CD4-positive, alpha-beta T cell treated with Interleukin-15 for 4 hours (primary cell): Measurements from ENCODE around the gene MATN4.

ENCODE experiments used
- DNase-seq: peaks from one replicate; pipeline ENCODE4 v3.0.0-alpha.2; 2020; ENCODE audit warnings: low spot score

MATN4 gene

DNA sequence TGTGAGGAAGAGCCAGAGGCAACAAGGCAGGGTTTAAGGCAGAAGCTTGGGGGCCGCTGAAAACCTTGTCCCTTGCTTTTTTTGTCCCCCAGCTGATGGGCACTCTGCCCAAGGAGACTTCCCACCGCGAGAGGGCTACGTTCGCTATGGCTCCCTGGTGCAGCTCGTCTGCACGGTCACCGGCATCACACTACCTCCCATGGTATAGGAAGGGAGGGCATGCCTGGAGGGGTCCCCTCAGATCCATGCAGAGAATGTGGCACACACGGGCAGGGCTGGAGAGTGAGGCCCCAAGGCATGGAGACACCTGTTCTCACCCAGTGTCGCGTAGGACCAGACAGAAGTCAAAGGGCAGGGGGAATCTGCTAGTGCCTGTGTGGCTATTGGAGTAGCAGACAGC, 5.8 kb upstream of the MATN4 start:
- no peak for DNase-seq

DNA sequence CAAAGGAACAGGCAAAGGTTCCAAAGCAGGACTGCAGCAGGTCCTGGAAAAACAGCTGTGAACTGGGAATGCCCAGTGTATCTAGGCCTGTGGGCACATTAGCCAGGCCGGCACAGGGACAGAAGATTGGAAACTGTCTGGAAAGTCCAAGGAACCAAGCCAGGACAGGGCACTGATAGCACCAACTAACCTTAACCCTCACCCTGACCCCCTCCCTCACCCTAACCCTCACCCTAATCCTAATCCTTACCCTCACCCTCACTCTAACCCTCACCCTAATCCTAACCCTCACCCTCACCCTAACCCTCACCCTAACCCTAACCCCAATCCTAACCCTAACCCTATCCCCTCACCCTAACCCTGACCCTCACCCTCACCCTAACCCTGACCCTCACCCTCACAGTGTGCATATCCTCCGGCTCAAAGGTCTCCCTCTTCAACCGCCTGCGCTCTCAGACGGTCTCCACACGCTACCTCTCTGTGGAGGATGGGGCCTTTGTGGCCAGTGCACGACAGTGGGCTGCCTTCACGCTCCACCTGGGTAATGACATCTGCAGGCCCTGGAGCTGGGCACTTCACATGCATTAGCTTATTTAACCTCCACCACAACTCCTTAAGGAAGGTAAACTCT, 5.1 kb upstream of the MATN4 start:
- DNase-seq: no peak

DNA sequence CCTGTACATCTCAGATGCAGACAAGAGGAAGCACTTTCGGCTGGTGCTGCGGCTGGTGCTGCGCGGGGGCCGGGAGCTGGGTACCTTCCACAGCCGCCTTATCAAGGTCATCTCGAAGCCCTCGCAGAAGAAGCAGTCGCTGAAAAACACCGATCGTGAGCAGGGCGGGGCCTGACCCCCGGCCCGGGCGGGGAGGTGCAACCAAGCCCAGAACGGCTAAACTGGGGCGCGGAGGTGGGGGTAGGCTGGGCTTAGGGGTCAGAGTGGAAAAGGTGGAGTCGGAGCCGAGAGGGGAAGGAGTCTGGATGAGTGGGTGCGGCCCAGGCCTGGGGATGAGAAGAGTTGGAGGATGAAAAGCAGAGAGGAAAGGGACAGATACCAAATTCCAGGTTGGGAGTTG, 4.1 kb upstream of the MATN4 start:
- no peak for DNase-seq

DNA sequence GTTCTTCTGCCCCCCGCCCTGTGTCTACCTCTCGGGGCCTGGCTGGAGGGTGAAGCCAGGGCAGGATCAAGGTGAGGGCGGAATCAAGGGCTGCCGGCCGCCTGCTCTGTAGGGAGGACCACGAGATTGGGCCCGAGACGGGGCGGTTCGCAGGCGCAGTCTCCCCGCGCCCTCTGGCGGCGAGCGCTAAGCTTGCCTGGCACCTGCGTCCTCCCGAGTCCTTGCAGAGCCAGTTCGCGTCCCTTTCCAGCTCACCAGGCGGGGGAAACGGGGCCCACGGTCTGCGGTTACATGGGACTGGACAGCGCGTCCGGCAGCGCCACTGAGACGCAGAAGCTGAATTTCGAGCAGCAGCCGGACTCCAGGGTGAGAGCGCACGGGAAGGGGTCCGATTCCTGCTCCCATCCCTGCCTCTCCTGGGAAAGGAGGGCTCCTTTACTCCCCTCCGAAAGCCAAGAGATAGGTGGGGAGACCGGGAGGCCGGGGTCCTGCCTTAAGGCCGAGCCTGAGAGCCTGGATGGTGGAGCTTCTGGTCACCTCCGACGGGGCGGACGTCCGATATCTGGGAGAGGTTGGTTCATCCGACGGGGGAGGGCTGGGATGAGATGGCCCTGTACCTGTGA, 3.6 kb upstream of the MATN4 start:
- DNase-seq: peak; percentile 52

DNA sequence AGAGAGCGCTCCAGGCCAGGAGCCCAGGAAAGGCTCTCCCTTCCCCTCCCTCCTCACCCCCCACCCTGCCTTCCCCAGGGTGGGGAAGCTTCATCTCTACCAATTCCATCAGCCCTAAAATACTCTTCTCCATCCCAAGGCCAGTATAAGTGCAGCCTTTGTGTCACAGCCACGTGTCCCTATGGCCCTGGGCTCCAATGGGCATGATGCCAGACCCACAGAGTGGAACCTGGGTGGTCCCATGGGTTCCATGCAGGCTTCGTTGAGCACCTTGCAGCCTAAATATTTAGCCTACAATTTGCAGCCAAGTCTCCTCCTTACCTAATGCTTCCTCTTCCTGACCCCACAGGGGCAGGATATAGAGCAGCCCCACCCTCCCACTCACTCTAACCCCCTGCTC, 976 bp upstream of the MATN4 start:
- no peak for DNase-seq

DNA sequence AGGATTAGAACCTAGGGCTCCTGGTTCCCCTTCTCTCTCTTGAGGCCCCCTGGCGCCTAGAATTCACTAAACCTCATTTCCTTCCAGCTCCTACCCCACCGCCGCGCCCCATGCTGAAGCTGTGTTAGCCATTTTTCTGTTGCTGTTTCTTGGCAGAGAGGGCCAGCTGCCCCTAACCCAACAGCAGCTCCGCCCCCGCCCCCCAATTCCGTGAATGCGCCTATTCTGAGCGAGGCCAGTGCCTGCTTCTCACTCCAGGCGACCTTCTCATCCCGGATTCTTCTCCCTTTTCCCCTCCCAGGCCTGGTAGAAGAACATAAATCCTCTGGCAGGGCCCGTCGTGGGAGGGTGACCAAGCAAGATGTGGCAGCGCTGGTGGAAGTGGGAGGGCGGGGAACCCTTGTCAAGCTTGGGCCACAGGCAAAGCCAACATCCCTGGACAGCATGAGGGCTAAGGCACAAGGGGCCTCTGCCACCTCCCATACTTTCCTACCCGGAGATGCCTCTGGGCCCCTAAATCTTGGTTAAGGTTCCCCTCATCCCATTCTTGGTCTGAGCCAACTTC, 941 bp downstream of the MATN4 start:
- DNase-seq: no peak

DNA sequence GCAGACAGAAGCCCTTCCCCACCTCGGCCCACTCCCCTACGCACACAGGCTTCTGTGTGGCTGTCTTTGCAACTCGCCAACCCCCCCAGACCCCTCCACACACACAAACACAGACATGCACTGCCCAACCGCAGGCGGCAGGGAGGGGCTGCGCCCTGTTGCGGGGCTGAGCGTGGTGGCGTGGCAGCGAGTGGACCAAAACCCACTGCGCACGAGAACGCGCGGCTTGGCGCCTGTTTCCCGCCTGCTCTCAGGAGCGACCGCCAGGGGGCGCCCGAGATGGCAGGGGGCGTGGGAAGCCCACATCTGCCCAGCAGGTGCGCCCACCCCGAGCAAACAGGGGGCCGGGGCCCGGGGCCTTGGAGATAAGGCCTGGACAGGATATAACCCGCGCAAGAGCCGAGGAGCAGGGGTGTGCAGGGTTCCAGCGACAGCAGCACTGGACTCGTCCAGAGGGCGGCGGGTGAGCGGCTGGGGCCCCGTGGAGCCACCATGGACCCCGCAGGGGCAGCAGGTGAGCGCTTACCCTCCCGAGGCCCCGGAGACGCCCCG, 1.6 kb downstream of the MATN4 start, which contains the start of gene RBPJL:
RBPJL (plus strand) TSS at position 410 of the 552 bp plus-strand sequence; CDS start at position 493, 83 bp downstream.
- peak; percentile 20 for DNase-seq

DNA sequence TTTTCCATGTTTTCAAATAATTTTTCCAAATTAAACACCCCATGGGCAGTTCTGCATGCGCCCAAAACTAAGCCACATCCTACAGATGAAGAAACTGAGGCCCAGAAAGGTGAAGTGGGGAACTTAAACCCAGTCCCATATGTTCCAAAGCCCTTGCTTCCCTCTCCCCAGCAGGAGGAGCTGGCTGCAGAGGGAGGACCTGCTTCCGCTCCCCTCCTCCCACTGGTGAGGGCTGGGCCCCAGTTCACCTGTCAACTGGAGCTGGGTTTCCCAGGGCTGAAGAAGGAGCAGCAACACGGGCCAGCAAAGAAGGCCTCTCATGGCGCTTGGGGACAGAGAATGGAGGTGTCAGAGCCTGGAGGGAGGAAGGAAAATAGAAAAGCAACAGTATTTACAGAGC, 2.8 kb downstream of the MATN4 start:
- DNase-seq: no peak

DNA sequence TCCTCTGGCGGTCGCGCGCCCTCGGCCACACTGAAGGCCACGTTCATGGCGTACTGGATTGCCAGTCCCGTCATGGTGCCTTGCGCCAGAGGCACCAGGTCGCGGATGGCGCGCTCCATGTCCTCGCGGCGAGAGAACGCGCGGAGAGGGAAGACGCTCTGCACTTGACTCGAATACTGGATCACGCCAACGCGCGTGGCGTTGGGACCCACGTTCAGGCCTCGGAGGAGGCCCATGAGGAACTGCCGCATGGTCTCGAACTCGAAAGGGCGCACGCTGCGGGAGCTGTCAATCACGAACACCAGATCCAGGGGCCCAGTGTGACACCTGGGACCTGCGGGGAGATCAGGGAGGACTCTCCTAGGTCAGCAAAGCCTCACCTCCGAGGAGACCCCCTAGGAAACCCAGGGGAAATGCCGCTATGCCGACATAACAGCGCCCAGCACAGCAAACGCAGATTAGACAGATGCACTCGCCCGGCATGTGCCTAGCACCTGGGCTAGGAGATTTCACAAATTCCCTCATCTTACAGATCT, 3.6 kb downstream of the MATN4 start:
- DNase-seq: no peak

DNA sequence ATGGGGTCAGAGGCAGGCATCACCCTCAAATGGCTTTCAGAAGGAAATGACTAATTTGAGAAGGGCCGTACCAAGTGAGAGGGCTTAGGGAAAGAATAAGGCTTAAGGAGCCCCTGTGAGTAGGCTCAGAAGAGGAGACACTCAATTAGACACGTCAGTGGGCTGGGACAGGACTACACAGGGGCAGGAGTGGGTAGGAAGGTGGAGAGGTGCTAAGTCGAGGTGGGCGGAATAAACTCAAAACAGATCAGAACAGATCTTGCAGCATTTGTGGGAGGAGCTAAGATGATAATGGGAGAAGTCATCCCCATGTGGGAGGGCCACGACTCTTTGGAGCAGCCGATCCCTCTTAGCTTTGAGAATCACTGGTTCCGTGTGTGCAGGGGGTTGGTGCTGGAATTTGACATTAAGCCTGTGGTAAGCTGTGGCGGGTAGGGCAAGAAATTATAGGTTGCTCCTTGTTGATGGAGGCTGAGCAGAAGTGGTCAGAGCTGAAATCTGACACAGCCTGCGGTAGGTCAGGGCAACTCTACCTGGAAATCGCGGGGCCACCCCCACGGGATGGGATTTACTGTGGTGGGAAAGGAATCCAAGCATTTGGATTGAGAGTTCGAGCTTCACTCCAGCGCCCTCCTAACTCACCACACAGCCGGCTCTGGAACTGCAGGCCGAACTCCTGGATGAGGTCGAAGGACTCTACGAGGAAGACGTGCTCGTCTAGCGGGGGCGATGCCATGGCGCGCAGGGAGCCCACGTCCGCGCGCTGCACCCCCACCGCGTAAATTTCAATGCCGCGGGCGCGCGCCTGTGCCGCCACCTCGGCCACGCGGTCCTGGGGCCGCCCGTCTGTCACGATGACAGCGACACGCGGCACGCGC, 4.3 kb downstream of the MATN4 start:
- no peak for DNase-seq

DNA sequence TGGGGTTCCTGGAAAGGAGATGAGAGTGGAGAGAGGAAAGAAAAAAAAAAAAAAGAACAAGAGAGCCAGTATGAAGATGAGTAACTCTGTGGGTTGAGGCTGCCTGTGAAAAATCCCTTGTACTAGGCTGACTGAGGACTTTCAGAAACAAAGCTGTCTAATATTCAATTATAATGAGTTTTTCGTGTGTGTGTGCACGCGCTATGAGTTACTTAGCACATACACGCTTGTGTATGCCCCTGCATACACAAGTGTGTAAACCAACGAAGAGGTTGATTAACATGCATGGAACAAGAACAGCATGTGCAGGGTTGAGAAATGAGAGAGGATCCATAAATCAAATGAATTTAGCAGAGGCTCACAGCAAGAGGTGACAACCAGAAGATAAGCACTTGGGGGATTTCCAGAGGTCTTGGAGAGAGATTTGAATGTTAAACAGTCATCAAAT, 6.3 kb downstream of the MATN4 start:
- DNase-seq: no peak

DNA sequence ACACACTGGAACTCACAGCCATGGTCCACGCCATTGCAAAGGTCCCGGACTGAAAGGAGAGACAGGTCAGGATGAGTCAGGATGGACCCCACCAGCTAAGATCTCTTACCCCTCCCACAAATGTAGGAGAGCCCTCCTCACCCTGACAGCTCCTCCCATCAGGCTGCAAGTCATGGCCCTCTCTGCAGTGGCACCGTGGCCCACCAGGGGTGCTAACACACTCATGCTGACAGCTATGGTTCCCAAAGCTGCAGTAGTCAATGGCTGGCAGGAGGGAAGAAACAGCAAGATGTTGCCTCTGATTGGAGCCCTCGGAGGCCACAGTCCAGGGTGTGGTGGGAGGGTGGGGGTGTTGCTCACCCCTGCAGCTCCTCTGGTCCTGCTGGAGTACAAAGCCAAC, 7.1 kb downstream of the MATN4 start:
- no peak for DNase-seq

DNA sequence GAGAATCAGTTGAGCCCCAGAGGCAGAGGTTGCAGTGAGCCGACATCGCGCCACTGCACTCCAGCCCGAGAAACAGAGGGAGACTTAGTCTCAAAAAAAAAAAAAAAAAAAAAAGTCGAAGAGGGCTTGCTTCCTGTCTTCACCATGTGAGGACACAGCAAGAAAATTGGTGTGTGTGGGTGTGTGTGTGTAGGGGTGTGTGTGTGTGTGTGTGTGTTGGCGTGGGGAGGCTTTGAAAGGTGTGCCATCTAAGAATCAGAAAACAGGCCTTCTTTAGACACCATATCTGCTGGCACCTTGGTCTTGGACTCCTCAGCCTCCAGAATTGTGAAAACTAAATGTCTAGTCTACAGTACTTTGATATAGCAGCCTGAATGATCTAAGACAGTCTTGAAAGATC, 8.3 kb downstream of the MATN4 start:
- no peak for DNase-seq

DNA sequence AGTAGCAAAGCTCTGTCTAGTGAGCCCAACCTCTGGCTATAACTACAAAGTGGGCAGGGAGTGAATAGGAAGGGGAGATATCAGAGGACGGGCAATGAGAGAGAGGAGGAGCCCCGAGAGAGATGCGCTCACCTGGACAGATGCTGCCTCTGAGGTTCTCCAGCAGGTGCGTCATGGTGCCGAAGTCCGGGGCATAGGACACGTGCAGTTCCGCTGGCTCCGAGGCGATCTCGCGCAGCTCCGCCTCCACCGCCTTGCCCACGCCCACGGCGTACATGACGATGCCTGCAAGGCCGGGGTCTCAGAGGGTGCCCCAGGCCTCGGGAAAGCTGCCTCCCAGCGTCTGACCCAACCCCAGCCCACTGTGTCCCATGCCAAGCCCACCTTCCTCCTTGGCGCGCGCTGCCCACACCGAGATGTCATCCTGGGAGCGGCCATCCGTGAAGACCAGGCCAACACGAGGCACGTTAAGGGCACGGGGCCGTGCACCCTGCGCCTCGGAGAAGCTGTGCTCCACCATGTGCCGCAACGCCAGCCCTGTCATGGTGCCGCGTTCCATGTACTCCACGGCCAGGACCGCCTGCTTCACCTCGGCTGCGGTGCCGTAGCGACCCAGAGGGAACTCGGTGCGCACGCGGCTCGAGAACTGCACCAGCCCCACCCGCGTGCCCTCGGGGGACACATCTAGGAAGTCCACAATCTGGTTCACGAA, 10.2 kb downstream of the MATN4 start:
- DNase-seq: no peak

DNA sequence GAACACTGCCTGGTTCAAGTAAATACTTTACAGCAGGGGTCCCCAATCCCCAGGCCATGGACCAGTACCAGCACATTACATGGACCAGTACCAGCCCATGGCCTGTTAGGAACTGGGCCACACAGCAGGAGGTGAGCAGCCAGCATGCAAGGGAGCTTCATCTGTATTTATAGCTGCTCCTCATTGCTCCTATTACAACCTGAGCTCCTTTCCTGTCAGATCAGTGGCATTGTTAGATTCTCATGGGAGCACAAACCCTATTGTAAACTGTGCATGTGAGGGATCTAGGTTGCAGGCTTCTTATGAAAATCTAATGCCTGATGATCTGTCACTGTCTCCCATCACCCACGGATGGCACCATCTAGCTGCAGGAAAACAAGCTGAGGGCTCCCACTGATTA, 13.4 kb downstream of the MATN4 start:
- DNase-seq: no peak

DNA sequence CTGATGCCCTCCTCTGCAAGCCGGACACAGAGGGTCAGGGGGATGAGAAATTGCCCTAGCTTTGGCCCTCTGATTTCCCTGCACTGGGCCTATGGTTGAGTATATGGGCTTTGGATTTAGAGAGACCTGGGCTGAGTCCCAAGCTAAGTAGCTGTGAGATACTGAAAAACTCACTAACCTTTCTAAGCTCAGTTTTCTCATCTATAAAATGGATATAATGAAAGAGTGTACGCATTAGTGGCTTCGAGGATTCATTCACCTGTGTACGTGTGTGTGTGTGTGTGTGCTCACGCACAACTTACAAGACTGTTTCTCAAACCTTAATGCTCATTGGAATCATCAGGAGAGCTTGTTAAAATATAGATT, 14.1 kb downstream of the MATN4 start:
- DNase-seq: no peak

DNA sequence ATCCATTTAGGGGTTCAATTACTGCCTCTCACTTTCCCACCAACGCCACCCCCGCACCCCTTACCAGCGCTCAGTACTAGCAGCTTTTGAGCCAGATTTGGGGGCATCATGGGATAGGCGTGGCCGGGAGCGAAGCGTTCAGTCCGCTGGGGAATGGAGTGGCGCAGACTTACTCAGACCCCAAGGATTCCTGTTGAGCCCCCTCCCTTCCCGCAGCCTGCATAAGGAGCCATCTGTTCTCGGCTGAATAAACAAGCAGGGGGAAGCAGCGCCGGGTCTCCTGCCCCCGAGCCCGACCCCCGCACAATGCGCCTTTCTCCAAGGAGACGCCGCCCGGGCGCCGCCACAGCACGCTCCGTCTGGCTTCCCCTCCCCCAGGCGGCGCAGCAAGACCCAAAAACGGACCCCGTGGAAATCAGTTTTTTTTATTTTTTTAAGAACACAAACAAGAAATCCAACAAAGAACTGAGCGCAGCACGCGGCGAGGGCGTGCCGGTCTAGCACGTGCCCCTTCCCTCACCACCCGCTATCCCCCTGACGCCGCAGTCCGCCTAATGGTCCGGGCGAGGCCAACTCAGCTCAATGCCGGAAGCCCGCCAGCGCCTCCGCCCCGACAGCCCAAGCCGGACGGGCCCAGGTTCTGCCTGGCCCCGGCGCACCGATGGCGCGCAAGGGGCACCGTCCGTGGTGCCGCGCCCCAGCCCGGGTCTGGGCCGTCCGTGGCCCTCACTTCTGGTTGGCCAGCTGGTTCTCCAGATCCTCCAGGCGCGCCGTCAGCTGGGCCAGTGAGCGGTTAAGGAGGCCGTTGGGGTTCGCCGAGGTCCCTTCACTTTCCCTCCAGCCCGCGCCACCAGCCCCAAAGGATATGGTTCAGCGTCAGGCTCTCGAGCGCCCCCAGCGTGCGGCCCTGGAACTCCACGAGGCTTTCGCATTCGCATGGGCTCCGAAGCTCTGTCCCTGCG, 14.8 kb downstream of the MATN4 start:
- peak; percentile 73 for DNase-seq

DNA sequence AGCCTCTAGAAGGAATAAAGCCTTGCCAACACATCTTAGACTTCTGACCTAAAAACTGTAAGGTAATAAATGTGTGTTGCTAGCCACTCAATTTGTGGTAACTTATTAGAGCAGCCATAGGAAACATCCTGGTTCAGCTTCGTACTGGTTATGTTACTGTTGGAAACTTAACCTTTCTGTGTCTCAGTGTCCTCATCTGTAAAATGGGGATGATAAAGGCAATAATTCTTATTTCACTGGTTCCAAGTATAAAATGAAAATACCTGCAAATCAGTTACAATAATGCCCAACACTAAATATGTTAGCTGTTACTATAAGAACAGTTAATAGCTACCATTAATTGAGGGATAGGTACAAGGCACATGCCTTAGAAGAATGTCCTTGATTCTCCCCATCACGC, 15.8 kb downstream of the MATN4 start:
- DNase-seq: no peak

DNA sequence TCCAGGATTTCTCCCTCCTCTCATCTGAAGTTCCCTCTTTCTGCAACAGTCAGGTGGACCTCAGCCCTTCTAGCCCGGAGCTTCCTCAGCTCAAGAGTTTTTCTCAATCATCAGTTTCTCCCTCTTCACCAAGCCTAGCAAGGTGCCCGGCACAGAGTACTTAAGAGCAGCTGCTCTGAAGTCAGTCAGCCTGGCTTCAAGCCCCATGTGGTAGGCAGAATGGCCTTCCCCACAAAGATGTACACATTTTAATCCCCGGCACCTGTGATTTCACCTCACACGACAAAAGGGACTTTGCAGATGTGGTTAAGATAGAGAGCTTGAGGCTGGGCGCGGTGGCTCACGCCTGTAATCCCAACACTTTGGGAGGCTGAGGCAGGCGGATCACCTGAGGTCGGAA, 16.6 kb downstream of the MATN4 start:
- no peak for DNase-seq

DNA sequence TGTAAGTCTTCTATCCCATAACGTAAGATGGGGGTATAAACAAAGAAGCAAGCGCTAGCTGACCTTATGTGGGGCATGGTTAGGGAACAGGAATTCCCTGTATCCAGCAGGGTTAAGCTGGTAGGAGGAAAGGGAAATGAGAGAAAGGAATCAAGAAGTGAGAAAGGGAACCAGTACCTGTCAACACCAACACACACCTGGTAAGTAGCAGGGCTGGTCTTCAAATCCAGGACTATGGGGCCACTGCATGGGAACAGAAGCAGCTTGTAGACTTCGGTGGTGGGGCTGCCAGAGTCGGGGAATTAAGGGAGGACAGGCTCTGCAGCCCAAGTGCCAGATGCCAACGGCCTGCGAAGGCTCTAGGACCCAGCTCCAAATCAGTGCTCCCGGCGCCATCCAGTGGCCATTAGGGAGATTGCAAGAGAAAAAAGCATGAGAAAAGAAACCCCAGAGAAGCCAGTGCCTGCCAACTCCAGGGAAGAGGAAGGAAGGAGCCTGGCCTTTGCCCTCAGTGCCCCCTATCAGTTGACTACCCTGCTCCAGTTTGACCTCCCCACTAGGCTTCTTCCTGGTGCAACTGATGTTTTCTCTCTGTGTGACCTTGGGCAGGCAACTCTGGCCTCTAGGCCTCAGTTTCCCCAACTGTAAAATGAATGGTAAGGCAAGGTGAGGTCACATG, 17.3 kb downstream of the MATN4 start:
- peak; percentile 69 for DNase-seq
